ENCODE data around the gene CACNA1C.

CACNA1C gene

DNA sequence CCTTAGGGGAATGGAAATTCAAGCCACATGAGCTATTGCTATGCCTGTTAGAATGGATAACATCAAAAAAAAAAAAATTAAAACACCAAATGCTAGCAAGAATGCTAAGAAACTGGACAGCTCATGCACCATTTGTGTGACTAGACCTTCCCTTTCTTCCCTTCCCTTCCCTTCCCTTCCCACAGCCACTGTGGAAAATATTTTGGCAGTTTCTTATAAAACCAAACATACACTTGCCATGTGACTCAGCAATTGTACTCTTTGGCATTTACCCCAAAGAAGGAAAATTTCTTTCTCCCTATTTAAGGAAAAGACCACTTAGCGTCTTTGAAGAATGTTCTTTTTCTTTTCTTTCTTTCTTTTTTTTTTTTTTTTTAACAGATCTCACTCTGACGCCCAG lies 692.9 kb downstream of the CACNA1C start:
- H3K36me3 ChIP-seq (ENCODE audit: insufficient read depth, low read length) = no peaks in the 10 kb centered on the region
- H3K4me1 ChIP-seq (ENCODE audit: insufficient read depth, low read length) = no peaks in the 10 kb centered on the region
- no peaks in the 10 kb centered on the region for H3K9me3 ChIP-seq (ENCODE audit: low read length)
- H2AFZ ChIP-seq (ENCODE audit: low read depth, low read length) = no peak overlapping the region
- H3K4me3 ChIP-seq (ENCODE audit: low read length) = no peak overlapping the region
- H3K27me3 ChIP-seq (ENCODE audit: insufficient read depth, low read length) = no peaks in the 10 kb centered on the region

Data from neuron (in vitro differentiated cells).